ENCODE data around the gene GPSM1.
A peak's percentile ranks its signal among the peaks of the same experiment; 100 is the strongest.
"Not testable (repeated sequence)": the region's sequence is repeated elsewhere in the genome, so short reads cannot be mapped to it uniquely, and the experiment has no call there.

The GPSM1 gene

DNA sequence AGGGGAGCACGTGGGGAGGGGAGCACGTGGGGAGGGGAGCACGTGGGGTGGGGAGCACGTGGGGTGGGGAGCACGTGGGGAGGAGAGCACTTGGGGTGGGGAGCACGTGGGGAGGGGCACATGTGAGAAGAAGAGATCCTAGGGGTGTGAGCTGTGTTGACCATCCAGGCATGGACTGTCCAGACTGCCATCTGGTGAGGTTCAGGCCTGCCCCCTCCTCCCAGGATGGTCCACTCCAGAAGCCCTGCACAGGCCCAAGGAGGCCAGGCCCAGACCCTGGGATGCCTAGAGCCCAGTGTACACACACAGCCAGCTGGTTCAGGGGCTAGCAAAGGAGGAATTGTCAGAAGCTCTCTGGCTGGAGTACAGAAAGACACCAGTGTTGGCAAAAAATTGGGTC, 70.3 kb downstream of the GPSM1 start:
- TF ChIP-seq ZNF274 (IDR thresholded peaks at IDR 0.05; ENCODE audit: low read depth, low read length) = no peak
- no peak overlapping the region for H3K4me3 ChIP-seq (ENCODE audit: low read length)

DNA sequence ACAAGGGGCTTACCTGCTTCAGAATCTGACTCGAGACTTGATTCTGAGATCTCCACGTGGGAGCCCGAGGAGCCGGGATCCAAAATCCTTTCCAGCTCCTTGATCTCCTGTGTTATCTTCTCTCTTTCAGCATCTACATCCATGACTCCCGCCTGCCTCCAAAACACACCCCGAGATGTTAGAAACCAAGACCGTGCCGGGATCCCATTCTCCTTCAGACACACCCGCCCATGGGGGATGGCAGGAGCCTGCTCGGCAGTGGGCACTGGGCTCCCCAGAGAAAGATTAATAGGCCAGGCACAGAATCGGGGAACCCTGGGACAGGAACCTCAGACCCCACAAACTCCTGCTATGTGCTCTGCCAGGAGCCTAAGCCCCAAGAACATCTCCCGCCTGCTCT, 70.9 kb downstream of the GPSM1 start:
- no peak for TF ChIP-seq ZNF274 (IDR thresholded peaks at IDR 0.05; ENCODE audit: low read depth, low read length)
- no peak overlapping the region; the same call in 1 of the 2 replicates for H3K4me3 ChIP-seq (ENCODE audit: low read length)

DNA sequence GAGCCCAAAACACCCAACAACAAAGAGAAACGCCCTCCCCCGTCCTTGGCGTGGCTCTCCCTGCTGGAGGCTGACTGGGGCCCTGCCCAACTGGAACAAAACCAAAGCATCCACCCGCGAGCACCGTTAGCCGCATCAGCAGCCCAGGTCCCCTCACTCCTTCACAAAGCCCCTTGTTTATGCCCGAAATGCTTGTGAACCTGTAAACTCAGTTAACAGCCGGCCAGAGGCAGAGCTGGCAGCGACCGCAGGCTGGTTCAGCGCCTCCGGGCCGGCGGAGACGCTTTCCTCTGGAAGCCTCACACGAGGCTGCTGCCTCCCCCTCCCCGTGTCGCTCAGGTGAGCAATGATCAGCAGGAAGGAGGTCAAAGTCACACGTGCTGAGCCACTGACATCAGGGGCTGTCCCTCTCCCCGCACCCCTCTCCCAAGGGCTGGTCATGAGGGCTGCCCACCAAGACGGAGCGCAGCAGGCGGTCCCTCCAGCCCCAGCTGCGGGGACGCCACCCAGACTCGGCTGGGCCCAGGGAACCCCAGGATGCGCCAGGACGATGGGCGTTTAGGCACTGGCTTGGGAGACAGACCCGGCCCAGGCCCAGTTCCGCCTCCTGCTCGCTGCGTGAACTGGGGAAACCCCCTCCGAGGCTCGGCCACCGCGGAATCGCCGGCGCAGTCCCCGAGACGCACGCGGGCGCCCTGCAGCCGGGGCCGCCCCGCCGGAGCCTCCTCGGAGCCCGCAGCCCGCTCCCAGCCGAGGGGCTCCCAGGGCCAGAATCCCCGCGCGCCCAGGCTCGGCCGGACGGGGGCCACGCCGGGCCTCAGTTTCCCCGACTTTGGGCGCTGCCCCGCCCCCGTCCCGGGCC, 72.1 kb downstream of the GPSM1 start:
- TF ChIP-seq ZNF274 (IDR thresholded peaks at IDR 0.05; ENCODE audit: low read depth, low read length) = no peak
- peak overlapping the region; percentile 84 for H3K4me3 ChIP-seq (ENCODE audit: low read length)

DNA sequence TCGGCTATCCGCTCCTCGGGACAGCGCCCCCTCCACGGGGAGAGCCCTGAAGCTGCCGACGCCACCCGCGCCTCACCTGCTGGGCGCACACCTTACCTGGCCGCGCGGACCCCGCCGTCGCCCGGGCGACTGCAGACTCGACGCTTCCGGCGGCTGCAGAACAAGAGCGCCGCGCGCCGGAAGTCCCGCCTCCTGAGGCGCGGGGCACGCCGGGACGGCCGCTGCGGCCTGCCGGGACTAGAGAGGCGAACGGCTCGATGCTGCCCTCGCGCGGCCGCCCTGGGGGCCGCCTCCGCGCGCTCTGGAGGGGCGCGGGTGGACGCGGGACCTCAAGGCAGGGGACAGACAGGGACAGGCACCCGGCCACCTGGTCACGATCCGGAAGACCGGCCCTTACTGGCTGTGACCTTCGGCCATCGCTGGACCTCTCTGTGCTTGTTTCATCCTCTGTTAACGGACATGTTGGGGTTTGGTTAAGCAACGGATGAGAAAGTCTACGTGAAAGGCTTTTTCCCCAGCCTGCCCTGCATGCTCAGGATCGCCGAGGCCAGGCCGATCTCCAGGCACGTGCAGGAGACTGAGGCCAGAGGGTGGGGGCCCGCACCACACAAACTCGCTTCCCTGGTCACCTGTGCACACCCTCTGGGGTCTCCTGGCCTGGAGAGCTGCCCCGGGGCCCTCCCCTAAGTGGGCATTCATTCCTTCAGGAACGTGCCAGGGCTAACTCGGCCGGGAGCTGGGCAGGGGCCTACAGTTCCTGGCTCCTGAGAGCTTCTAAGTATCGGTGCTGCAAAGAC, 72.9 kb downstream of the GPSM1 start, which contains the start of gene SNAPC4:
Gene SNAPC4 (minus strand): TSS at position 133 of the 797 bp plus-strand sequence. CDS start 1,742 bp downstream, outside the sequence.
- peak within 1 kb of the TSS; percentile 84 for H3K4me3 ChIP-seq (ENCODE audit: low read length)
- TF ChIP-seq ZNF274 (IDR thresholded peaks at IDR 0.05; ENCODE audit: low read depth, low read length) = no peak

DNA sequence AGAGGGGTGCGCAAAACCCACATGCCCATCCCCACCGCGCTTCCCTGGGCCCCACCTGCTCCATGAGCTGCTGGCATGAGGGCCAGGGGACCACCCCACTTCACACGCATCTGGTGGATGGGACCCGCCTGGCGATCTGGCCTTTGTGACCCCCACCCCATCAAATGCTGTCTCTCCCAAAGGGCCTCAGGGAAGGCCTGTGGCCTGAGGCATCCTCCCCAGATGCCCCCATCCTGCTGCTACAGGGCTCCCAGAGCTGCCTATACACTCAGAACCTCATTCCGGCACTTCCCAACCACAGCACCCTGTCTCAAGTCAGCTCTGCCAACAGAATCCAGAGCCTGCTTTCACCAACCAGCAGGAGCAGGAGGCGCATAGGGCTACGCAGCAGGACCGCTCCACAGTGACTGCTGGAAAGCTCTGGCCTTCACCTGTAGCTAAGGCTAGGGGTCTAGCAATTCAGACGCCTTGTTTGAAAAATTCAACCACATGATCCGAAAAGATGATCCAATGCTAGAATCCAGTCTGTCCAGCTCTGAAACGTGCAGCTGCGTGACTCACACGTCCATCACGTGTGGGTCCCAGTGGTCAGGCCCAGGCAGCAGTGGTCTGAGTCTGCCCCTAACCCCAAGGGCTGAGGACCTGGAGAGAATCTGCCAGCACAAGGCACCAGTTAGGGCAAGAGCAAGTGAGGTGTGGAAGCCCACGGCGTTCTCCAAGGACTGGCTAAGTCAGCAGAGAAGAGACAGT, 74.0 kb downstream of the GPSM1 start:
- TF ChIP-seq ZNF274 (IDR thresholded peaks at IDR 0.05; ENCODE audit: low read depth, low read length) = no peak
- no peak overlapping the region for H3K4me3 ChIP-seq (ENCODE audit: low read length)

DNA sequence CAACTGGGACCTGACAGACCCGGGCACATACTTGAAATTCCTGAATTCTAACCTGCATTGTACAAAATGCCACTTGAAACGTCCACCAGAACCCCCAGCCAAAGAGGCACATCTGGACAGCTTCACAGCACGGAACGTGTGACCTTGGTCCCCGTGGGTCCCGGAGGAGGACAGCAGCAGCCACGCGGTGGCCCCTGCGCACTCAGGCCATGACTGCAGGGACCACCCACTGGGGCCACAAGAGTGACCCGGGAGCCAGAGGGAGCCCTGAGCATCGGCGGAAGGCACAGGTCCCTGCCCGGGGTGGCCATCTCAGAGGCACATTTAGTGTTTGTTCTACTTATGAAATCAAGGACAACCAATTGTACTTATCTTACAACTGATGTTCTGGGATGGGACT, 74.7 kb downstream of the GPSM1 start:
- no peak for TF ChIP-seq ZNF274 (IDR thresholded peaks at IDR 0.05; ENCODE audit: low read depth, low read length)
- no peak overlapping the region for H3K4me3 ChIP-seq (ENCODE audit: low read length)

DNA sequence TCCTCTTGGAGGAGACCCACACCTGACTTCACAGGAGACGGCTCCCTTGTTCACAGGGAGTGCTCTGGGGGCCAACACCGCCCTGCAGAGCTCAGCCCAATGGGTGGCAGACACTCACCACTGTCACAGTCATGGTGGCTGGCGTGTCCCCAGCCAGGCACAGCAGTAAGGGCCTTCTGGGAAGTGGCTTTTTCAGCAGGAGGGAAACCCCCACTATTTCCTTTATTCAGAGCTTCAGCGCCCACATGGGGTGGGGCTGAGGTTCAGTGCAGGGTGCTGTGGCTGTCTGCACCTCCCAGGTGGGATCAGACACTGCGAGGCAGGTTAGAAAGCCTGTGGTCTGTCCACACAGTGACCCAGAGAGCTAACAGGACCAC, 76.2 kb downstream of the GPSM1 start:
- H3K4me3 ChIP-seq (ENCODE audit: low read length) = no peak overlapping the region
- TF ChIP-seq ZNF274 (IDR thresholded peaks at IDR 0.05; ENCODE audit: low read depth, low read length) = no peak

DNA sequence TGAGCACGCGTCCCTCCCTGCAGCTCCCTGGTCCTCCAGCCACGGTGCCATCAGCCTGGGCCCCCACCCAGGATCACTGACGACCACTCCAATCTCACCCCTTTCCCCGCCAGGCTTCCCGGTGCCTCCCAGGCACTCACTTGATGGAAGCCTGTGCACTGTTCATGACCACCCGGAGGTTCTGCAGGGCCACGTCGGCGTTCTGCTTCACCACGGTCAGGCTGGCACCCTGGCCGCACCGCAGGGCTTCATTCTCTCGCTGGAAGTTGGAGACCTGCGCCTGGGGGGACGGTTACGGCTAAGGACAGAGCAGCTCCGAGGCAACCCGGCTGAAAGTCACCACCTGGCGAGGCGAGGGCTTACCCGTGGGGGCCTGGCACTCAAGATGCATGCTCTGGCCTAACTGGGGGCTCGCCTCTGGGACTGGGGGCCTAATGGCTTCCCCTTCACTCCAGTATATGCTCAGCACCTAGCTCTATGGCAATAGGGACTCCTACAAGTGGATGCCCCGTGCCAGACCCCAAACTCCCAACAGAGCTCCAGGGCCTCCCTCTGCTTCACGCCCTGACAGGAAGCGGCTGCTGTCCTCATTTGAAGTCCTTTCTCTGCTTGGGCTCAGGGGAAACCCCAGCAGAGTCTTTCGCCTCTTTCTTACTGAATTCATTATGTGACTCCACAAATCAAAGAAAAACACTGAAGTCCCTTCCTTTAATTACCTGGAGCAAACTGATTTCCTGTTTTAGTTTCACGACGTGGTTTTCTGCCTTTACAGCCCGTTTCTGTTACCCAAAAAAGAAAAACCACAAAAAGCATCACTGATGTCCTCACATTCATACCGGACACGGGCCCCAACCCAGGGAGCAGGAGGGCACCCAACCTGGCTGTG, 76.8 kb downstream of the GPSM1 start:
- no peak for TF ChIP-seq ZNF274 (IDR thresholded peaks at IDR 0.05; ENCODE audit: low read depth, low read length)
- H3K4me3 ChIP-seq (ENCODE audit: low read length) = no peak overlapping the region; the same call in 1 of the 2 replicates

DNA sequence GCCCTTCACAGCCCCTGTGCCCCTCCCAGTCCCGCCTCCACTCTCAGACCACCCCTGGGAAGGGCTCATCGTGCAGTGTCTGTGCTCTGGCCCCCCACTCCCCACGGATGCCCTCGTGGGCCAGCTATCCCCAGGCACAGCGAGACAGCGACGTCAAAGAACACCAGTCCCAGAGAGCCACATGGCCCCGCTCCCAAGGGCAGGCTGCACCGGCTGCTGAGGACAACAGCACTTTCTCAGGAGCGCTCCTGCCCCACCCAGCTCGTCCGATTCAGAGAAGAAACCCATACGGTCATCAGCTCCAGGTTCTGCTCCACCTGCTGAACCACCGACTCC, 77.4 kb downstream of the GPSM1 start:
- H3K4me3 ChIP-seq (ENCODE audit: low read length) = no peak overlapping the region; the same call in 1 of the 2 replicates
- no peak for TF ChIP-seq ZNF274 (IDR thresholded peaks at IDR 0.05; ENCODE audit: low read depth, low read length)

DNA sequence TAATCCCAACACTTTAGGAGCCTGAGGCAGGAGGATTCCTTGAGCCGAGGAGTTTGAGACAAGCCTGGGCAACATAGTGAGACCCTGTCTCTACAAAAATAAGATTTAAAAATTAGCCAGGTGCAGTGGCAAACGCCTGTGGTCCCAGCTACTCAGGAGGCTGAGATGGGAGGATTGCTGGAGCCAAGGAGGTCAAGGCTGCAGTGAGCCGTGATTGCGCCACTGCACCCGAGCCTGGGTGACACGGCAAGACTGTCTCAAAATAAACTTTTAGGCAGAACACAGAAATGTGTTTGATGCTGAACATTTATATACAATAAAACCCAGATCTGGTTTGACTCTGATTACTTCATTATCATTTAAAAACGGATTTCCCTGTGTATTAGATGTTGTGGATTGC, 78.1 kb downstream of the GPSM1 start:
- no peak for TF ChIP-seq ZNF274 (IDR thresholded peaks at IDR 0.05; ENCODE audit: low read depth, low read length)
- no peak overlapping the region for H3K4me3 ChIP-seq (ENCODE audit: low read length)

DNA sequence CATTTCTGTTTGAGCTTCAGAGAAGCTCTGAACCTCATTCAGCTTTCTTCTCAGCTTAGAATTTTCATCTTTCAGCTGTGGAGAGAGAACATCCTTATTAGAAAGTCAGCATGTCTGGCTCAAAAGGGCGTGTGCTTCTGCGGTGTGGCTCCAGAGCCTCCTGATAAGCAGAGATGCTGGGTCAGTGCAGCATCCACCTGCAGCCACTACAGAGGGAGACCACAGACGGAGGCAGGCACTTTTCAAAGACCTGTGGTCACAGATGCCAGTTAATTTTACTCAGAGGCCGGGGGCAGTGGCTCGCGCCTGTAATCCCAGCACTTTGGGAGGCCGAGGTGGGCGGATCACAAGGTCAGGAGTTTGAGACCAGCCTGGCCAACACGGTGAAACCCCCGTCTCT, 78.6 kb downstream of the GPSM1 start:
- H3K4me3 ChIP-seq (ENCODE audit: low read length) = not testable (repeated sequence)

DNA sequence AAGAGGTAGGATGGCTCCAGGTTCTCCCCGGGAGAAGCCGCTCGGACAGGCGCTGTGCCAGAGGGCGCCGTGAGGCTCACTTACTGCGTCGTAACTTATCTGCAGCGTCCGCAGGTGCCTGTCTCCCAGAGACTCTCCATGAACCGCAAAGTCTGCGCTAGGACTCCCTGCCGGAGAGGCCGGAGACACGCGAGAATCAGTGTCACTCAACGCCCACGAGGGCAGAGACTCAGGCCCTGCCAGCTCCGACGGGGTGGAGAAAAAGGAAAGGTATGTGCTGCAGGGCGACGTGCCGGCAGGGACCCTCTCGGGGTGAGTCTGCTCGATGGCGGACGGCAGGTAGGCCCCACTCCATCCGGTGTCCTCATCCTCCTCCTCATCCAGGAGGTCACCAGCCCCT, 79.7 kb downstream of the GPSM1 start:
- not testable (repeated sequence) for H3K4me3 ChIP-seq (ENCODE audit: low read length)

DNA sequence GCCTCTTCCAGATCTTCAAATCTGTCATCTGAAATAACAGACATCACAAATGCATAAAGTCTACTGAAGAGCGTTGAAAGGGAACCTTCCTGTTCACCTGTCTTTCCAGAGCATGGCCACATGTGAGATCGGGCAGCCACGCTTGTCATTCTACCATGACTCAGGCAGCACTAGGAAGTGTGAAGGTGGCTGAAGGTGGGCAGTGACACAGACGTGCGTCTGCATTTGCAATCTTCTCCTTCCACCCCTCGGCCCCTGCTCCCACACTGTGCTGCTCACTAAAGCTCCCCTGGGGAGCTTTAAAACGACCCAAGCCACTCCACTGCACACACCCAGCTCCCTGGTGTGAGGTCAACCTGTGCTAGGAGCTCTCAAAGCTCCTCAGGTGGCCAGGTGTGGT, 80.6 kb downstream of the GPSM1 start:
- H3K4me3 ChIP-seq (ENCODE audit: low read length) = no peak overlapping the region
- TF ChIP-seq ZNF274 (IDR thresholded peaks at IDR 0.05; ENCODE audit: low read depth, low read length) = no peak

Data from GM08714 (cell line).